ENCODE measurements around the gene LPP.

Gene LPP

DNA sequence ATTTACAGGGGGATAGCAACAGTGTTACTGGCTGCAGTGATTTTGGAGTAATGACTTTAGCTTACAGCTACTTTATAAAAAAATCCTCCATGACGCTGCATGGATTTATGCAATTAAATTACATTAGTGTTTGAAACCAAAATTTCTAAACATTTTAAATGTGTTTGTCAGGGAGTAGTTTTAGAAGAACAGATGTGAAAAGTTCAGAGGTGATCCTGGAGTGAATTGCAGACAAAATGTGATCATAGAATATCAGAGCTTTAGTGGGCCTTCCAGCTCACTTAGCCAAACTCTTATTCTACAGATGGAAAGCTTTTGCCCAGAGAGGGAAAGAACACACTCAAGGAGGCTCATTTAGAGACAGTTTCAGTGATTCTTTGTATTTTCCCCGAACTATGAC is 376.3 kb downstream of the LPP start:
- no peak for DNase-seq

DNA sequence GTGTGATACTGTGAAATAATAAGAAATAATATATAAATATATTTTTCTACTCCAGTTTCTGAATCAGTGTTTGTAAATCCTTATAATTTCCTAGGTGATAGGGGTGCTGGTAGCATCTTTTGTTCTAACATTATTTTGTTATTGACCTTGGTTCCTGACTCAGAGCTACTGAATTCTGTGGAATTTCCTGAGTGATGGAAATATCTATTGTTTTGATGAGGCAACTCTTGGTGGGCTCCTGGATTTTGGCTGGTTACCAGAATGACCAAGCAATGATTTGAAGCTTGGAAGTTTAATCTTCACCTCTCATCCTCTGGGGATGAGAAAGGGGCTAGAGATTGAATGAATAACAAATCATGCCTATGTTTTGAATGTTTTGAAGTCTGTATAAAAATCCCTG is 377.3 kb downstream of the LPP start:
- DNase-seq, result no peak

DNA sequence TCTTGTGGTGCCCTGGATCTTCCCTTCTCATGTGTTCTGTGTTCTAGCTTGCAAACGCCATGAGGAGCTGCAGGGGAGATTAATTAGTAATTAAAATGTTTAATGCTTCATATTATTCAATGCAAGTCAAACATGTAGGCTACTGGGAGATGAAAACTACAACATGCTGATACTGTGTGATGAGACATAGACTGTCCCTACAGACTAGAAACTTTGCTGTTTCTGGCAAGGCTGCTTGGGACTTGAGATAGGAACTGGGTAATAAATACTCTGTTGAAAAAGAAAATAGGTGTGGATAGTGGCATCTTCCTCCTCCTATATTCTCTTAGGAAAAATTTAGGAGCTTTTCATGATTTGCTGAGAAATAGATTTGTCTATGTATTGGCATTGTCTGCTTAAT is 379.2 kb downstream of the LPP start:
- no peak for DNase-seq

DNA sequence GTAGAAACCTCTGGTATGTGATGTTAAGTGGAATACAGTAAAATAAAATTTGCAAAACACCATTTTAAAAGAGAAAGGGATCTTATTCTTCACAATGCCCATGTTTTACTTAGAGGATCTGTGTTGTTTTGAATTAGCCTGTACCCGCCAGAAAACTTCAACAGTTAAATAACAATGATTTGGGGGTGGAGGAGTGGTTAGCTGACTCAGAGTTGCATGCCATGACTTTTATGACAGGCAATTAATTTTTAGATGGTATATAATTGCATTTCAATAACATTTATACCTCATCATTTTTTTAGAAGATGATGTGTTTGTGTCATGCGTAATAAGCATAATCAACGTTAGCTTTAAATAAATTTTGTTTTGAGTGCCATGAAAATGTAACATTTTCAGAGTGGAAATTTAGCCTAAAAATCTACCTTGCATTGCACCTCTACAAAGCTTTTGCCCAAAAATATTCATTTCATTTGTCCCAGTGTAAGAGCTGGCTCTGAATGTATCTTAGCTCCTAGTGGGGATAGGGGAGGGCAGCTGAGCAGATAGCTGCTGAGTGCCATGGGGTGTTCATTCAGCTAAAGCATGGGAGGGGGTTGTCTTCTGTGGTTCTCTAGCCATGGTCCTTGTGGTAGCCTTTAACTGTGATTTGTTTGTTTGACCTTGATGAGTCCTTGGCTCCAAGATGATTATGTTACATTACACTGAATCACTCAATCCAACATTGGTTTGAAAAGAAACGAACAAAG is 379.8 kb downstream of the LPP start:
- DNase-seq, result no peak

- DNase-seq, result no peak
Observed at GRCh38 chr3:188534633-188535032, 380.7 kb downstream of the LPP start.

DNA sequence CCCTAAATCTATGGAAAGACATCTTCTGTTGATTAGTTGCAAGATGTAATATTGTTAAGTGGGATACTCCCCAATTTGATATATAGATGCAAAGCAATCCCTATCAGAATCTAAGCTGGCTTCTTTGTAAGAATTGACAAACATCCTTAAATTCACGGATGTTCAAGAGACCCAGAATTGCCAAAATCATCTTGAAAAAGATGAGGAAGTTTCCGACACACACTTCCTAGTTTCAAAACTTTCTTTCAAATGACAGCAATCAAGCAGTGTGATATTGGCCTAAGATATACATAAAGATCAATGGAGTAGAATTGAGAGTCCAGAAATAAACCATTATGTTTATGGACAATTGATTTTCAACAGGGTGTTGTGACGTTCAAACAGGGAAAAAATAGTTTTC is 383.6 kb downstream of the LPP start:
- DNase-seq, result no peak

GRCh38 chr3:188539037-188539436 is 385.1 kb downstream of the LPP start:
- DNase-seq, result no peak

- DNase-seq, result no peak
Observed at GRCh38 chr3:188539631-188540194, 385.8 kb downstream of the LPP start.

- peak; percentile 37 to 46 for DNase-seq
Observed at GRCh38 chr3:188542196-188542595, 388.2 kb downstream of the LPP start.

DNA sequence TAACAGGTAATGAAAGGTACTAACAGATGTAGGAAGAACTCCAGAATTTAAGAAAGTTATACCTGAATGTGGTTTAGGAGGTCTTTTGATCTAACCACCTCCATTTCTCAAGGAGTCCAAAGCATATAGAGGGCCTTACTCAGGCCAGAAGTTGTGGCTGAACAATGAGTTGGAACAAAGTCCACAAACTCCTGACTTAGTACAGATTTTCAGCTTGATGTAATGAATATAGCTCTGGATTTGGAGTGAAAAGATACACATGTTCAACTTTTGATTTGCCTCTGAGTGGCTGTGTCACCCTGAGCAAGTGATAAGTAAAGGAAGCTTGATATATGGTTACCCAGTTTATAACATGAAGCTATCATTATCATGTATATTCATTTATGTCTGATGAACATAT is 390.1 kb downstream of the LPP start:
- no peak for DNase-seq

- no peak for DNase-seq
Observed at GRCh38 chr3:188546835-188547670, 393.1 kb downstream of the LPP start.

- no peak for DNase-seq
Observed at GRCh38 chr3:188553569-188553968, 399.6 kb downstream of the LPP start.

GRCh38 chr3:188554404-188554803 is 400.4 kb downstream of the LPP start:
- no peak for DNase-seq

DNA sequence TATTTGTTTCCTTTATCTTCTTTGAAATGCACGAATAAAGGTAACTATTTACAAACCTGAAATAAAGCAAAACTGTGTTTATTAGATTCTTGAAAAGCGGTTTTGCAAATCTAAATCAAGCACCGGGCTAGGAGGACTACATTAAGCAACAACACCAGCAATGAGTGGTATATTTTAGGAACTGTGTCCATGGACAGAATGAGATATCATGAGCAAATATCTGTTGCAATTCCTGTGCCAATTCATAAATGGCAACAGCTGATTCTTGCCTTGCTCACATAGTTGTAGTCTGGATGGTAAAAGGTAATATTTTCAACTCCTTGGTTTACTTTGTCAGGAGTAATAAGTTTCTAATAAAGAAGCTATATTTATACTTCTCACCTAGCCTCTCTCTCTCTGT is 403.3 kb downstream of the LPP start:
- DNase-seq, result no peak

DNA sequence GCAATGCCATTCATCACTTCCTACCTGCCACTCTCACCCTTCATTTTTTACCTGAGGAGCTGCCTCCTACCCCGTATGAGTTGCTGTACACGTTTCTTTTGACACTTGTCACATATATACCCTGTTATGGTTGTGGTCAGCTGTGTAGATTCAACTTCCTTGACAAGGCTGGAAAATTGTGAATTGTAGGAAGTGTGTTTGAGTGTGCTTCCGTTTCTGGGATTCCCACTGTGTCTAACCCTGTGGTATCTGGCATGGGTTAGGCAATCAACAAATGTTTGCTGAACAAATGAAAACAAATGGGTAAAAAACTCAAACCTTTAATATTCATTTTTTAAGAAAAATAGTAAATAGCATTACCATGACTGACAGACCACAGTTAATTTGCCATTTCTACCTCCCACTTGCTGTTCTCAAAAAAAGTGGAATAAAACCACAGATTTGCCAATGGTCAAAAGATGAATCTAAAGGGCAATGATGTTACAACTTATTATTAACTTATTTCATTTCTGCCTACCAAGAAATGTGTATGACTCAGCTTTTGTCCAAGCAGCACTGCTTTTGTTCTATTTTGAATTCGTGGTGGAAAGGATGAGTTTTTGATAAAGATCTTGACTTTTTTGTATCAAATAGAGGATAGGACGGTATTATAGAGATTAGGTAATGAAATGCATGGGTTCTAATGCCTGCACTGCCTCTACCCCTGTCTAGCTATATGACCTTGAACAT is 404.6 kb downstream of the LPP start:
- DNase-seq, result no peak

GRCh38 chr3:188559072-188559429 is 405.1 kb downstream of the LPP start:
- DNase-seq, result no peak

- no peak for DNase-seq
Observed at GRCh38 chr3:188559856-188560255, 405.9 kb downstream of the LPP start.

DNA sequence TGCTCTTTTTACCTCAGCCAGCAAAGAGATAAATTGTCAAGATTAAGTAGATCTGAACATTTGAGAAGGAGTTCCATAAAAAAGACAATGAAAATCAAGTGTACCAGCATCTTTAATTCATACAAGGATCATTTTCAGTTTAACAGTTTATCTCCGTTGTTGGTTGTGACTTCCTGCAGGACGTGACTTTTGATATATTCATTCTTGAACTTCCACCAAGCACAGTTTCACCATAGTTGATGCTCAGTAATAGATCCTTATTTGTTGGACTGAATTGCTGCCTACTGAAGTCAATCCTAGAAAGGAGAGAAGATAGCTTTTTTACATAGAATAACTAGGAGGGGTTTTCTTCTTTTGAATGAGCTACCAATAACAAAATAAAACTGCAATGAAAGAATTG is 408.2 kb downstream of the LPP start:
- DNase-seq, result no peak

- no peak for DNase-seq
Observed at GRCh38 chr3:188567478-188568195, 413.7 kb downstream of the LPP start.

- no peak for DNase-seq
Observed at GRCh38 chr3:188568736-188569135, 414.8 kb downstream of the LPP start.

DNA sequence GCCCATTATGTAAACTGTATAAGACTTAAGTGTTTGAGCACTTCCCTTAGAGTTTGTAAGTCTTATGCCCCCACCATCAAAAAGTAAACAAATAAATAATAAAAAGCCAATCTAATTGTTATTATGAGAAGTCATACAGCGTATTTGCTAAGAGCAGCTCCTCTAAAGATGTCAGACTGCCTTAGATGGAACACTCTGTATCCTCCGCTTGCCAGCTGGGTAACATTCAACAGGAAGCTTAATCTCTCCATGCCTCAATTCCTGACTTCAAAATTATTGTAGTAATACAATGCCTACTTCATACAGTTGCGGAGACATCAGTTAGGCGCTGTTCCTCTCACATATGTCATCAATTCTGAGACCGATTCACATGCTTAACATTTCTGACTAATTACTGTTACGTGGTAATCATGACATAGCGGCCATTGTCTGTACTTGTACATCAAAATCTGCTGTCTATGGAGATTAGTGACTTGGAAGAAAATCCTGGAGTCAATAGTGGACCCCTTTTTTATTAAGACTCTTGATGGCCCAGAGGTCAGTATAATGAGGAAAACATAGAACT is 417.7 kb downstream of the LPP start:
- no peak for DNase-seq

- no peak for DNase-seq
Observed at GRCh38 chr3:188573291-188573940, 419.5 kb downstream of the LPP start.
